CD14-positive monocyte (primary cell): ENCODE results near the gene SGO1. TPM values are rescaled to one million over a fixed set of nuclear protein-coding genes. Genes with fewer than 3 reads are reported as not detected.

ENCODE experiments used
- DNase-seq, 3 donors: peaks; one replicate each; pipeline ENCODE4 v3.0.0-alpha.2; 2011 to 2022
- H2AFZ ChIP-seq: 2 replicates; pipeline ENCODE4 v1.6.0; 2012; ENCODE audit warnings: mild to moderate bottlenecking, low read depth, low read length, inconsistent platforms; ENCODE audit not compliant: insufficient read depth, poor library complexity, severe bottlenecking
- H3K27ac ChIP-seq, 2 donors: 1 replicate in 1 of 2; 2 replicates in 1 of 2; pipeline ENCODE4 v1.5.1; 2012 to 2013; ENCODE audit warnings: low read length in 2 of 2, control low read depth in 1 of 2, inconsistent platforms in 1 of 2, low read depth in 1 of 2, mild to moderate bottlenecking in 1 of 2
- H3K27me3 ChIP-seq, 2 donors: one replicate each; pipeline versions ENCODE4 v1.6.0 to v1.6.1; 2011 to 2013; ENCODE audit warnings: low read length in 2 of 2; ENCODE audit not compliant: control insufficient read depth in 2 of 2, insufficient read depth in 2 of 2
- H3K36me3 ChIP-seq, 2 donors: replicated peaks in 1 of 2; 1 replicate in 1 of 2; 2 replicates in 1 of 2; pipeline versions ENCODE4 v1.5.1 to v1.6.1; 2012 to 2013; ENCODE audit warnings: low read length in 2 of 2, control low read depth in 1 of 2, inconsistent platforms in 1 of 2, mild to moderate bottlenecking in 1 of 2; ENCODE audit not compliant: insufficient read depth in 2 of 2, control insufficient read depth in 1 of 2
- H3K4me1 ChIP-seq, 2 donors: 1 replicate in 1 of 2; 2 replicates in 1 of 2; pipeline versions ENCODE4 v1.5.1 to v1.6.1; 2012 to 2013; ENCODE audit warnings: low read length in 2 of 2, control low read depth in 1 of 2, inconsistent platforms in 1 of 2, mild to moderate bottlenecking in 1 of 2, moderate library complexity in 1 of 2; ENCODE audit not compliant: insufficient read depth in 2 of 2, control insufficient read depth in 1 of 2
- H3K4me2 ChIP-seq: replicated peaks from 2 replicates; pipeline ENCODE3; 2012; ENCODE audit warnings: low read length, moderate library complexity, mild to moderate bottlenecking; ENCODE audit not compliant: poor library complexity, severe bottlenecking; ENCODE audit errors: extremely low read depth
- H3K4me3 ChIP-seq, 3 experiments: fragments of 200-600 bp in 1 of 3; sonication (generic) in 1 of 3; replicated peaks in 1 of 3; 1 replicate in 2 of 3; 2 replicates in 1 of 3; pipeline ENCODE4 v1.5.1; 2011 to 2013; ENCODE audit warnings: low read length in 3 of 3, mild to moderate bottlenecking in 3 of 3, control low read depth in 2 of 3, low read depth in 2 of 3, inconsistent platforms in 1 of 3, moderate library complexity in 1 of 3
- H3K79me2 ChIP-seq: 2 replicates; pipeline ENCODE4 v1.6.0; 2012; ENCODE audit warnings: mild to moderate bottlenecking, control low read depth, inconsistent platforms, low read length, moderate library complexity; ENCODE audit not compliant: insufficient read depth
- H3K9ac ChIP-seq: 2 replicates; pipeline ENCODE4 v1.6.0; 2017; ENCODE audit warnings: low read length, mild to moderate bottlenecking; ENCODE audit not compliant: insufficient read depth, poor library complexity, severe bottlenecking
- H3K9me3 ChIP-seq, 2 donors: replicated peaks in 1 of 2; 1 replicate in 1 of 2; 2 replicates in 1 of 2; pipeline versions ENCODE4 v1.5.1 to v1.6.1; 2012 to 2013; ENCODE audit warnings: low read length in 2 of 2, control low read depth in 1 of 2; ENCODE audit not compliant: control insufficient read depth in 1 of 2, insufficient read depth in 1 of 2
- H4K20me1 ChIP-seq: 2 replicates; pipeline ENCODE4 v1.6.0; 2012; ENCODE audit warnings: mild to moderate bottlenecking, low read length, control low read depth, moderate library complexity; ENCODE audit not compliant: insufficient read depth
- H3K27ac Mint-ChIP-seq, 7 donors: one replicate each; pipeline ENCODE4 v1.8.0; 2020; ENCODE audit warnings: mild to moderate bottlenecking in 7 of 7, mixed read lengths in 7 of 7, moderate library complexity in 6 of 7, inconsistent platforms in 2 of 7
- H3K27me3 Mint-ChIP-seq, 3 donors: one replicate each; pipeline ENCODE4 v1.8.0; 2021 to 2022; ENCODE audit warnings: low read depth in 3 of 3, mild to moderate bottlenecking in 3 of 3, mixed read lengths in 3 of 3, moderate library complexity in 3 of 3, inconsistent platforms in 1 of 3
- H3K36me3 Mint-ChIP-seq, 2 donors: one replicate each; pipeline ENCODE4 v1.8.0; 2020; ENCODE audit warnings: mixed read lengths in 2 of 2, inconsistent platforms in 1 of 2, mild to moderate bottlenecking in 1 of 2
- H3K4me1 Mint-ChIP-seq: one replicate; pipeline ENCODE4 v1.8.0; 2020; ENCODE audit warnings: mild to moderate bottlenecking, mixed read lengths
- H3K4me3 Mint-ChIP-seq, 2 donors: one replicate each; pipeline ENCODE4 v1.8.0; 2020; ENCODE audit warnings: mild to moderate bottlenecking in 2 of 2, mixed read lengths in 2 of 2, moderate library complexity in 1 of 2
- H3K9me3 Mint-ChIP-seq, 7 donors: one replicate each; pipeline ENCODE4 v1.8.0; 2020 to 2022; ENCODE audit warnings: mixed read lengths in 7 of 7, mild to moderate bottlenecking in 6 of 7, moderate library complexity in 6 of 7, inconsistent platforms in 2 of 7
- WGBS: methylation state at CpG from one replicate; pipeline ENCODE4 v1.1.5; 2013; ENCODE audit warnings: missing lambda C conversion rate; ENCODE audit not compliant: insufficient coverage; 5-methylcytosine and 5-hydroxymethylcytosine counted together
- intact Hi-C, 2 donors: fragments of 100-400 bp; cut with micrococcal nuclease; formaldehyde crosslinking; loops; one replicate each; pipeline versions ENCODE4 v1.15.0 to v1.15.1; 2023
- polyA plus RNA-seq, 3 donors: library from polyadenylated mRNA; depleted of rRNA in 1 of 3; unstranded in 2 of 3; stranded (reverse) in 1 of 3; fragments of 300-500 nt in 2 of 3; fragments of >200 nt in 1 of 3; fragmentation: Illumina TruSeq in 2 of 3; gene quantifications; 1 replicate in 2 of 3; 2 replicates in 1 of 3; pipeline ENCODE4 v1.2.3, GENCODE V29; 2012 to 2021
- small RNA-seq: library from RNA; depleted of rRNA; stranded (forward); fragments of <200 nt; gene quantifications from one replicate; pipeline ENCODE3, GENCODE V24; 2012; ENCODE audit warnings: low read depth; ENCODE audit not compliant: insufficient read length
- TF ChIP-seq, protein P1 (sequence below): fragments of 200-600 bp; IDR thresholded peaks from one replicate; pipeline ENCODE4 v1.8.0; 2022; ENCODE audit warnings: antibody characterized with exemption, mild to moderate bottlenecking

SGO1 gene
- polyA plus RNA-seq, 3 donors: 0.07 to 0.42 (median 0.15) TPM

DNA sequence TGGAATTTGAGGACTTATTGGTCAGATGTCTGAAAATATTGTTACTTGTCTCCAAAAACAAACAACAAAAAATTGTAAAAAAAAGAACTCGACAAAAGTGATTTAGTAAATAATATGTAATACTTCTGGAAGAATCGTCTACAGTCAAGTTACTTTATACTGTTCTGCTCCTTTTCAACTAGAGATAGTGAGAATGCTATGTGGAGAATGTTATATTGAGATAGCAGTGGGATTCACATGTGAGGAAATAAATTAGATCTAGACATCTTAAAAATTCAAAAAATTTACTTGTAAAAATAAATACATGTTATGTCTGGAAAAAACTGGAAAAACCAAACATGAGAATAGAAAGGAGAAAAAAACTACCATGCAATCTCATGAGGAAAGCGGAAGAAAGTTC is 64.9 kb downstream of the SGO1 start:
- Mint-ChIP-seq H3K9me3 (no peaks in the 10 kb centered on the region), H3K27ac (no peak overlapping the region), H3K4me3 (no peak overlapping the region), H3K27me3 (peaks cover 0 to 1% (median 0%) of the 10 kb centered on the region in 3 donors), H3K4me1 (peaks cover 7% of the 10 kb centered on the region), H3K36me3 (peaks cover 58 to 67% of the 10 kb centered on the region in 2 donors)
- no peak for DNase-seq
- intact Hi-C loops: loop anchor here in 1 of 2 donors (10.0 kb wide), 1 partner anchor 64 kb away; the partner anchor contains the start of gene SGO1
- peaks cover 45 to 71% of the 10 kb centered on the region in 2 donors for H3K36me3 ChIP-seq
- no peak overlapping the region for H3K4me3 ChIP-seq
- H3K9me3 ChIP-seq: no peaks in the 10 kb centered on the region
- no CpG with 5 or more reads among the region's 3 CpGs for WGBS
- no peaks in the 10 kb centered on the region for H4K20me1 ChIP-seq
- H3K27me3 ChIP-seq: no peaks in the 10 kb centered on the region
- no peak overlapping the region for H2AFZ ChIP-seq
- H3K9ac ChIP-seq: no peak overlapping the region
- H3K4me1 ChIP-seq: peaks cover 8 to 9% of the 10 kb centered on the region in 2 donors
- no peaks in the 10 kb centered on the region for H3K79me2 ChIP-seq
- no peak overlapping the region for H3K27ac ChIP-seq
- H3K4me2 ChIP-seq: no peak overlapping the region
- TF ChIP-seq, protein P1, sequence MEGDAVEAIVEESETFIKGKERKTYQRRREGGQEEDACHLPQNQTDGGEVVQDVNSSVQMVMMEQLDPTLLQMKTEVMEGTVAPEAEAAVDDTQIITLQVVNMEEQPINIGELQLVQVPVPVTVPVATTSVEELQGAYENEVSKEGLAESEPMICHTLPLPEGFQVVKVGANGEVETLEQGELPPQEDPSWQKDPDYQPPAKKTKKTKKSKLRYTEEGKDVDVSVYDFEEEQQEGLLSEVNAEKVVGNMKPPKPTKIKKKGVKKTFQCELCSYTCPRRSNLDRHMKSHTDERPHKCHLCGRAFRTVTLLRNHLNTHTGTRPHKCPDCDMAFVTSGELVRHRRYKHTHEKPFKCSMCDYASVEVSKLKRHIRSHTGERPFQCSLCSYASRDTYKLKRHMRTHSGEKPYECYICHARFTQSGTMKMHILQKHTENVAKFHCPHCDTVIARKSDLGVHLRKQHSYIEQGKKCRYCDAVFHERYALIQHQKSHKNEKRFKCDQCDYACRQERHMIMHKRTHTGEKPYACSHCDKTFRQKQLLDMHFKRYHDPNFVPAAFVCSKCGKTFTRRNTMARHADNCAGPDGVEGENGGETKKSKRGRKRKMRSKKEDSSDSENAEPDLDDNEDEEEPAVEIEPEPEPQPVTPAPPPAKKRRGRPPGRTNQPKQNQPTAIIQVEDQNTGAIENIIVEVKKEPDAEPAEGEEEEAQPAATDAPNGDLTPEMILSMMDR: no peak

Small RNA genes lying within 50 kb of the gene (small RNA-seq; reads per million reads assigned to genes)
- not detected for gene MIR3135A

Other genes with a start within 250 kb of the SGO1 start
- 10 to 100 TPM; 25.7 to 60.2 (median 33.8) TPM for gene RAB5A, start 239.1 kb downstream of the SGO1 start, polyA plus RNA-seq
- under 1 TPM in 2 of 3 donors, not detected in 1; 0.41 to 0.56 TPM for gene PP2D1, start 173.9 kb downstream of the SGO1 start, polyA plus RNA-seq
- 10 to 100 TPM in 1 of 3 donors, 1 to 10 TPM in 2; 2.7 to 14.6 (median 3.5) TPM for gene KAT2B, start 145.8 kb downstream of the SGO1 start, polyA plus RNA-seq